KMS-11 (cell line): ENCODE measurements around the gene PLCB2.
A peak's percentile ranks its signal among the peaks of the same experiment; 100 is the strongest.

Experiments used
- H2AFZ ChIP-seq: fragments of 200-600 bp; sonication (generic); 2 replicates; pipeline ENCODE4 v1.6.1; 2016; ENCODE audit warnings: antibody characterized with exemption, mixed run types, low read depth
- H3K27ac ChIP-seq: fragments of 200-600 bp; sonication (generic); 2 replicates; pipeline ENCODE4 v1.6.1; 2016; ENCODE audit warnings: mild to moderate bottlenecking, mixed run types
- H3K27me3 ChIP-seq: fragments of 200-600 bp; sonication (generic); 2 replicates; pipeline ENCODE4 v1.6.1; 2017; ENCODE audit warnings: mild to moderate bottlenecking, low read depth, mixed run types, moderate library complexity; ENCODE audit not compliant: insufficient read depth
- H3K36me3 ChIP-seq: fragments of 200-600 bp; sonication (generic); 2 replicates; pipeline ENCODE4 v1.6.1; 2017; ENCODE audit warnings: mild to moderate bottlenecking, mixed run types; ENCODE audit not compliant: insufficient read depth
- H3K4me1 ChIP-seq: fragments of 200-600 bp; sonication (generic); 2 replicates; pipeline ENCODE4 v1.6.1; 2016; ENCODE audit warnings: mild to moderate bottlenecking, low read depth, mixed run types; ENCODE audit not compliant: poor library complexity, severe bottlenecking
- H3K4me2 ChIP-seq: fragments of 200-600 bp; sonication (generic); 2 replicates; pipeline ENCODE4 v1.7.0; 2016; ENCODE audit warnings: mild to moderate bottlenecking, mixed run types
- H3K4me3 ChIP-seq: fragments of 200-600 bp; sonication (generic); IDR thresholded peaks from 2 replicates; pipeline ENCODE4 v1.6.1; 2017; ENCODE audit warnings: low read depth, low read length, mixed read lengths; ENCODE audit not compliant: insufficient read depth
- H3K79me2 ChIP-seq: fragments of 200-600 bp; sonication (generic); 2 replicates; pipeline ENCODE4 v1.6.1; 2016; ENCODE audit warnings: low read depth, mixed run types; ENCODE audit not compliant: insufficient read depth
- H3K9ac ChIP-seq: fragments of 200-600 bp; sonication (generic); 2 replicates; pipeline ENCODE4 v1.6.1; 2016; ENCODE audit warnings: mild to moderate bottlenecking, mixed run types
- H4K20me1 ChIP-seq: fragments of 200-600 bp; sonication (generic); 2 replicates; pipeline ENCODE4 v1.6.1; 2016; ENCODE audit warnings: mild to moderate bottlenecking, mixed run types; ENCODE audit not compliant: insufficient read depth
- TF ChIP-seq, protein P1 (sequence below): fragments of 200-600 bp; sonication (generic); conservative IDR thresholded peaks from 2 replicates; pipeline ENCODE4 v1.6.1; 2017; ENCODE audit warnings: low read depth, mild to moderate bottlenecking, antibody characterized with exemption, low read length, moderate library complexity, mixed read lengths

The PLCB2 gene

GRCh38 chr15:40310993-40311392 lies 3.3 kb upstream of the PLCB2 start:
- Histone ChIP-seq H3K36me3 (no peaks in the 10 kb centered on the region), H2AFZ (no peak overlapping the region), H4K20me1 (no peaks in the 10 kb centered on the region), H3K27ac (no peak overlapping the region), H3K27me3 (no peaks in the 10 kb centered on the region), H3K9ac (no peak overlapping the region), H3K4me1 (no peaks in the 10 kb centered on the region), H3K4me2 (no peak overlapping the region), H3K4me3 (no peak overlapping the region), H3K79me2 (no peaks in the 10 kb centered on the region)
- TF ChIP-seq, protein P1, sequence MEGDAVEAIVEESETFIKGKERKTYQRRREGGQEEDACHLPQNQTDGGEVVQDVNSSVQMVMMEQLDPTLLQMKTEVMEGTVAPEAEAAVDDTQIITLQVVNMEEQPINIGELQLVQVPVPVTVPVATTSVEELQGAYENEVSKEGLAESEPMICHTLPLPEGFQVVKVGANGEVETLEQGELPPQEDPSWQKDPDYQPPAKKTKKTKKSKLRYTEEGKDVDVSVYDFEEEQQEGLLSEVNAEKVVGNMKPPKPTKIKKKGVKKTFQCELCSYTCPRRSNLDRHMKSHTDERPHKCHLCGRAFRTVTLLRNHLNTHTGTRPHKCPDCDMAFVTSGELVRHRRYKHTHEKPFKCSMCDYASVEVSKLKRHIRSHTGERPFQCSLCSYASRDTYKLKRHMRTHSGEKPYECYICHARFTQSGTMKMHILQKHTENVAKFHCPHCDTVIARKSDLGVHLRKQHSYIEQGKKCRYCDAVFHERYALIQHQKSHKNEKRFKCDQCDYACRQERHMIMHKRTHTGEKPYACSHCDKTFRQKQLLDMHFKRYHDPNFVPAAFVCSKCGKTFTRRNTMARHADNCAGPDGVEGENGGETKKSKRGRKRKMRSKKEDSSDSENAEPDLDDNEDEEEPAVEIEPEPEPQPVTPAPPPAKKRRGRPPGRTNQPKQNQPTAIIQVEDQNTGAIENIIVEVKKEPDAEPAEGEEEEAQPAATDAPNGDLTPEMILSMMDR = no peak

DNA sequence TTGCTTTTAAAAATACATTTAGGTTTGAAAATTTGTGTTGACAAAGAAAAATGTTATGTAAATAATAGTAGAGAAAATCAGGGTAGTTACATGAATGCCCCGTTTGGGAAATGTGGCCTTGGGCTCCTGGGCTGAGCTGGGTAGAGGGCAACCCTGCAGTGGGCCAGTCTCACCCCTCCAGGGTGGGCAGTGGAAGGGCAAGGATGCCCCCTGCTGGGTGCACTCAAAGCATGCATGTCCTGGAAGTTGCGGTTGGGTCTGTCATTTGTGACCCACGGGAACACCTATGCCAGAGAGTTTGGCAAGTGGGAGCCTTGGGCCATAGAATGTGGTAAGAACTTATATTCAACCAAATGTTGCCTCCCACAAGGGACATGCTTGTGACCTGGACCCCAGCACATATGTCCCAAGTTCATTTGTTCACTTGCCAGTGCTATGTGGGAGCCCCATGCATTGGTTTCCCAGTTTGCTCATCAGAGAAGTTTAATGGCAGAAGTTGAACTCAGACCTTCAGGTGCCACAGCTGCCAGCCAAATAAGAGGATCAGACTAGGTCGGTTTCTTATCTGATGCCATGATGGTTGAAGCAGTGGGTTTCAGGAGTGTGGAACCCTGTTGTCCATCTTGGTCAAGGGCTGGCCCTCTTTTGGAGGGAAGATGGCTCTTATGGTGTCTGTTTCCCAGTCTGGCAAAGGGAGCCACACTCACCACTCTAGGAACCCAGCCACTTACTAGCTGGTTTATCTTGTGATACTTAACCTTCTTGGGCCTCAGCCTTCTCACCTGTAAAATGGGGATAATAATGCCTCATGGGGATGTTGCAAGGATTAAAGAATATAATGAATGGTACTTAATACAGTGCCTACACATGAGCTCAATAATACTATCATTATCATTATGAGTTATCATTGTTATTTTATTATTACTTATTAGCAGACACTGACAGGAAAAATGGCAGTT lies 2.5 kb upstream of the PLCB2 start:
- Histone ChIP-seq H3K4me1 (no peaks in the 10 kb centered on the region), H3K36me3 (no peaks in the 10 kb centered on the region), H2AFZ (no peak overlapping the region), H3K4me3 (no peak overlapping the region), H3K27me3 (no peaks in the 10 kb centered on the region), H3K4me2 (no peak overlapping the region), H3K27ac (no peak overlapping the region), H4K20me1 (no peaks in the 10 kb centered on the region), H3K9ac (no peak overlapping the region), H3K79me2 (no peaks in the 10 kb centered on the region)
- TF ChIP-seq, protein P1 = peak; percentile 76

- Histone ChIP-seq H3K36me3 (no peaks in the 10 kb centered on the region), H3K9ac (no peak overlapping the region), H3K4me3 (no peak overlapping the region), H2AFZ (no peak overlapping the region), H3K27ac (no peak overlapping the region), H4K20me1 (no peaks in the 10 kb centered on the region), H3K4me1 (no peaks in the 10 kb centered on the region), H3K27me3 (no peaks in the 10 kb centered on the region), H3K4me2 (no peak overlapping the region), H3K79me2 (no peaks in the 10 kb centered on the region)
- TF ChIP-seq, protein P1 = no peak
These were observed 1.7 kb upstream of the PLCB2 start for GRCh38 chr15:40309344-40309862.

GRCh38 chr15:40306908-40307307 lies 827 bp downstream of the PLCB2 start:
- no peaks in the 10 kb centered on the region for H3K36me3 ChIP-seq
- no peak overlapping the region for H3K4me2 ChIP-seq
- TF ChIP-seq, protein P1 = no peak
- H3K27me3 ChIP-seq = no peaks in the 10 kb centered on the region
- no peak overlapping the region for H3K9ac ChIP-seq
- no peak overlapping the region for H2AFZ ChIP-seq
- no peaks in the 10 kb centered on the region for H4K20me1 ChIP-seq
- no peak overlapping the region for H3K27ac ChIP-seq
- H3K4me3 ChIP-seq = no peak overlapping the region
- no peaks in the 10 kb centered on the region for H3K79me2 ChIP-seq
- no peaks in the 10 kb centered on the region for H3K4me1 ChIP-seq
